GM21529 (cell line): Measurements from ENCODE around the gene CELA2B.
A peak's percentile ranks its signal among the peaks of the same experiment; 100 is the strongest.

Experiments
- ATAC-seq: cut with Tn5 transposase; IDR thresholded peaks from one replicate; pipeline ENCODE4 v1.9.1; 2021; ENCODE audit not compliant: unreplicated experiment

The CELA2B gene

DNA sequence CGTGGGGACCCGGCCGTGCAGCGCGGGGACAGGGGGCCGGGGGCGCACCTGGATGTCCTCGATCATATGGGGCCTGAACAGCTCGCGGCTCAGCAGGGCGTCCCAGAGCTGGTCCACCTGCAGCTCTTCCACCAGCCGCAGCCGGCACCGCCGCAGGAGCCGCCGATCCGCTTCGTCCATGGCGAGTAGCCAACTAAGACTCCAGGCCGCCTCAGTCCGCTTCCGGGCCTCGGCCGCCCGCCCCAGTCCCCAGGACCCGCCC lies 48.0 kb downstream of the CELA2B start, which contains the start of gene CASP9:
Gene CASP9, minus strand, starts transcription at position 195 of the 262 bp plus-strand sequence. Its CDS starts 15 bp downstream, at position 180.
- no peak for ATAC-seq

DNA sequence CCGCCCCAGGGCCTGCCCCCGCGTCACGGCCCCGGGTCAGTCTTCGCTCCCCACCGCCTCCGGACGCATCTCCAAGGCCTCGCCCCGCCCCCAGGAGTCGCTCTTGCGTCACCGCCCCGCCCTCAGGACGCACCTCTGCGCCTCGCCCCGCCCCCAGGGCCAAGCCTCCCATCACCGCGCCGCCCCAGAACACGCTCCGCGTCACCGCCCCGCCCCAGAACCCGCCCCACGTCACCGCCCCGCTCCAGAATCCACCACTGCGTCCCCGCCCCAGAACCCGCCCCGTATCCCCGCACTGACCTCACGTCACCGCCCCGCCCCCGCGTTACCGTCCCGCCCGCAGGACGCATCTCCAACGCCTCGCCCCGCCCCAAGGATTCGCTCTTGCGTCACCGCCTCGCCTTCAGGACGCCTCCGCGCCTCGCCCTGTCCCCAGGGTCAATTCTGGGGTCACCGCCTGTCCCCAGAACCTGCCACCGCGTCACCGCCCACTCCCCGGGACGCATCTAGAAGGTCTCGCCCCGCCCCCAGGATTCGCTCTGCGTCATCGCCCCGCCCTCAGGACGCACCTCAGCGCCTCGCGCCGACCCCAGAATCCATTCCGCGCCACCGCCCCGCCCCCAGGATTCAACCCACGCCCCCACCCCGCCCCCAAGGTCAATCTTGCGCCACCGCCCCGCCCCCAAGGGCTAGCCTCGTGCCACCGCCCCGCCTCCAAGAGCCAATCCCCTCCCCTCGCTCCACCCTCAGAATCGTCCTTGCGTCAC lies 48.6 kb downstream of the CELA2B start:
- ATAC-seq = peak; percentile 35

DNA sequence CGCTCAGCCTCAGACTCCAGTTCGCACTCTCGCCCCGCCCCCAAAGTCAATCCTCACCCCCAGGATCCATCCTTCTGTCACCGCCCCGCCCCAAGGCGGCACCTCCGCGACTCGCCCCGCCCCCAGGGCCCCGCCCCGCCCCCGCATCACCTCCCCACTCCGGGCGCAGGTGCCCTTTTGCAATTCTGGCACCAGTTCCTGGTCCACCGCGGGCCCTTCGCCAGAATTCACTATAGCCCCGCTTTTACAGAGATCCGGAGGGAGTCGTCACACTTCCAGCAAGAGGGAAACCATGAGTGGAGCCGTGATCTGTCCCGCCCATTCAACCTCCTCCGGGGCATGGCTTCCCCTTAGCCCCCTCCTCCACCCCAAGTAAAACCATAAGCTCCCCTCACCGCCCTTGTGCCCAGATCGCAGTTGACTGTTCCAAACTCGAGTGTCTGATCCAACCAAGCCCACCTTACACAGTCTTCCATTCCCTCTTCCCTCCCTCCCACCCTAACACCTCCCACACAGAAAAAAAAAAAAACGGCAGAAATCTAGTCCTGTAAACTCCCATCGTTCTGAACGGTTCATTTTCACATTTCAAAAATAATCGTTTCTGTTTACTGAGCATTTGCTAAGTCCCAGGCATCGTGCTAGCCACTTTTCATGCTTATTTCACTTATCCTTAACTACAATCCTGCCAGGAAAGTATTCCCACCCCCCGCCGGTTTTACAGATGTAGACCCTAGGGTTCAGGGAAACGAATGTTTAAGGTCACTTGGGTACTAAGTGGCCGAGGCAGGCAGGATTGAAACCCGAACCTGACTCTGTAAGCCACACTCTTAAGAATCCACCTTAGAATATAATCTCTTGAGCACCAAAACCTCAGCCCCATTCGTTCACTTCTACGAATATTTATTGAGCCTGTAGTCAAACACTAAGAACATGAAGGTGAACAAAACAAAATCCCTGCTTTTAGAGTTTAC lies 49.4 kb downstream of the CELA2B start:
- ATAC-seq = peak; percentile 42

DNA sequence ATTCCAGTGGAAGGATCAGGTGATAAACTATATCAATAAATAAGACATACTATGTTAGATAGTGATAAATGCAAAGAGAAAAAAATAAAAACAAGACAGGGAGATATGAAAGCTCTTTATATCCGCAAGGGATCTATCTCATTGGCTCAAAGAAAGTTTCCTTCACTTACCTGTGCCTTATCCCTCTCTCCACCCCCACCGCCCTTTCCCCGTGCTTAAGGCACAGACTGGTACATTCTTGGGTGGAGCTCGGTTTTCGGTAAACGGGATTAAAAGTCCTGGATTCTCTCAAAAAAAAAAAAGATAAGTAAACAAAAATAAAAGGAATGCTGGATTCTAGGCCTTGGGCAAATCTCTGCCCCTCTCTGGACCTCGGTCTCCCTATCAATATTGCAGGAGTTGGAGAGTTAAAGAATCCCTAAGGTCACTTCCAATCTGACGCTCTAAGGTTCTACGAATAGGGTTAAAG lies 50.2 kb downstream of the CELA2B start:
- ATAC-seq = no peak

DNA sequence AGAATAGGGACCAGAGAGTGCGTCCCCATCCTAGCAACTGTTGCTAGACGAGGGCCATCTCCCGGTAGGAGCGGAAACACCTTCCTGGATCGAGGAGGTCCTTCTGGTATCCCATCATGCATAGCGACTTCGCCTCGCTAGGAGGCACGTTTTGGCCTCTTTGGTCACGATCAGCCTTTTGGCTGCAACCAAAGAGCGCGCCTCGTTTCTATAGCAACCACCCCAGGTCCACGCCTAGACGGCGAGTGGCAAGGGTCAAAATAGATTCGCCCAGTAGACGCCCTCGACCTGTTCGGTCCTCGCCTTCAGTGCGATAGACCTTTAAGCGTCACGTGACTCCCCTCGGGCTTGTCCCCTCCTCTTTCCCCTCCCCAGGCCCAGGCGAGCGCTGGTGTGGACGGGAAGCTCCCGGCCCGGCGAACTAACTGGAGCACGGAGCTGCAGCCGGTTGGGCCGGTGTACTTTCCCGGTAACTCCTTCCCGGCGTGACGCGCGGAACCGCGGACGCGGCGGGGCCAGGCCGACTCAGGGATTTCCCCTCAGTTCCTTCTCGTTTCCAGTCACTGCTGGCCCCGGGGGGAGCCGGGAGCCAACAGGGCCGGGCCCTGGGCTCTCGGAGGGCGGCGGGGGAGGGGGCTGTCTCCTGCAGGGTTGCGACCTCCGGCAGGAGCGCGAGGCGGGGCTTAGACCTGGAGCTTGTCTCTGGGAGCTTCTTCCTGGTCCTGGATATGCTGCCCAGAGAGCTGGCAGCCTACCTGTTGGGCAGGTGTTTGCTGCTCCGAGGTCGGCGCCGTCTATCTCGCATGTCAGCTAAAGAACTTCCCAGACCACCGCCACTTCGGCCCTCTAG lies 50.8 kb downstream of the CELA2B start, which contains the start of gene DNAJC16:
Gene DNAJC16, plus strand, starts transcription at position 359 of the 850 bp plus-strand sequence. CDS start 2,258 bp downstream, outside the sequence.
- ATAC-seq = peak; percentile 47

DNA sequence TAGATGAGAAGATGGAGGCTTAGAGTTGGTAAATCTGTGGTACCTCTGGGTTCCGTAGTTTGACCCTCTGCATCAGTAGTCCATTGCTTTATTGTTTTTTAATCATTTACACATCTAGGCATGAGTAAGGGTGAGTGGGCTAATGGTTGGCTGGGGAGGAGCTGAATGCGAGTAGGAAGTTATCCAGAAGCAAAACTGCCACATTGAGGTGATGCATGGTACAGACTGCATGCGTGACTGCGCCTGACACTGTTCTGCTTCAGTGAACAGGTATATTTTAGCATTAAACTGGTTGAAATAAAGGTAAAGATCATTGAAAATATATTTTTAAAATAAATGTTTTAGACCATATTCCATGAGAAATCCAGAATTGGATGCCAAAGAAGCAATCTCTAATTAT lies 55.1 kb downstream of the CELA2B start:
- ATAC-seq = no peak

DNA sequence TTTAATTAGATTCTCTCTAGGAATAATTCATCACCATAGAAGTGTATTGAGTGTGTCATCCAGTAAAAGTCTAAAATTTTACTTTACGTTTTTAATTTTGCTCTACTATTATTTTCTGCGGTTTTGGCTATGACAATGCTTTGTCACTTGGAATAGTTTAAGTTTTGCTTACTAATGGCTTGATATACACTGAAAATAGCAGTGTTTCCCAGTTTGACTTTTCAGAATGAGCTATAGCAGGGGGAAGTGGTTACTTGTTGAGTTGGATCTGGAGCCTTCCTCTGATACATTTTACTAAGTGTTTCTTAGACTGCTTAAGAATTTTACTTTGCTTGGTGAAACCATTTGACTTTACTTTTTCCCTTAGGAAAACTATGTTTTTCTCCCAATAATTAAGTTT lies 55.8 kb downstream of the CELA2B start:
- ATAC-seq = no peak

DNA sequence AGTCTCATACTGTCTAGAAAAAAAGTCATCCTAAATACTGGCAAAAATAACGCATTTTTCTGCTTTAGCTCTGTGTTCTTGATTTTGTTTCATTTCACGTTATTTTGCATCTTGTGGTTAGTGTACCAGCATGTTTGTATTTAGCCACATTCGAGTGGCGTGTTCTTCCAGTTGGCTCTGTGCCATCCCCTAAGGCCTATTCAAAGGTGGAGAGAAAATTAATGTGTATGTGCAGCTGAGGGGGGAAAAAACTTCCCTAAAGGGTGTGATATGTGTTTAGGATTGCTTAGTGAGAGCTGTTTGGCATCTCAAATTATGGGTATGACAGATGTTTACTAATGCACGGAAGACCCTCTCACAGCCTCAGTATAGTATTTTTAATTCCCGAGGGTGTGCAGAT lies 62.9 kb downstream of the CELA2B start:
- no peak for ATAC-seq

DNA sequence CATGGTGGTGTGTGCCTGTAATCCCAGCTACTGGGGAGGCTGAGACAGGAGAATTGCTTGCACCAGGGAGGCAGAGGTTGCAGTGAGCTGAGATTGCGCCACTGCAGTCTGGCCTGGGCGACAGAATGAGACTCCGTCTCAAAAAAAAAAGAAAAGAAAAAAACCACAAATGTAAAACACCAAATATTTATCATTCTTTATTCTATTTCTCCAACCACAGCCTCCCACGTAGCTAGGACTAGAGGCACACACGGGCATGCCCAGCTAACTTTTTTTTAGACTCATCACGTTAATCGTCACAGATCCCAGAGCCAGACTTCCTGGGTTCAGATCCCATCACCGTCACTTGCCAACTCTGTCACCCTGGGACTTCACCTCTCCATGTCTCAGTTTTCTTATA lies 64.3 kb downstream of the CELA2B start:
- ATAC-seq = no peak
